Activated T-helper 17 cell treated with anti-CD3 and anti-CD28 coated beads, Interleukin-2, amount 50 U/mL, for 72 hours (primary cell): ENCODE results near the gene TSPAN3. TPM values are rescaled to one million over a fixed set of nuclear protein-coding genes. Genes with fewer than 3 reads are reported as not detected.
A peak's percentile ranks its signal among the peaks of the same experiment; 100 is the strongest.

Experiments
- ATAC-seq: fragments of 150-1000 bp; cut with Tn5 transposase; replicated peaks from 2 replicates; pipeline ENCODE4 v1.10.0; 2021; ENCODE audit warnings: mild to moderate bottlenecking, moderate library complexity
- H3K27ac Mint-ChIP-seq: one replicate; pipeline ENCODE4 v1.8.0; 2022; ENCODE audit warnings: mixed read lengths
- H3K27me3 Mint-ChIP-seq: one replicate; pipeline ENCODE4 v1.8.0; 2022; ENCODE audit warnings: mixed read lengths
- H3K36me3 Mint-ChIP-seq: one replicate; pipeline ENCODE4 v1.8.0; 2022; ENCODE audit warnings: low read depth, mild to moderate bottlenecking, mixed read lengths
- H3K4me1 Mint-ChIP-seq: one replicate; pipeline ENCODE4 v1.8.0; 2022; ENCODE audit warnings: mixed read lengths
- H3K4me3 Mint-ChIP-seq: one replicate; pipeline ENCODE4 v1.8.0; 2022; ENCODE audit warnings: mild to moderate bottlenecking, mixed read lengths
- H3K9me3 Mint-ChIP-seq: one replicate; pipeline ENCODE4 v1.8.0; 2022; ENCODE audit warnings: mixed read lengths
- total RNA-seq, 2 donors: library from RNA; stranded (reverse); gene quantifications; one replicate each; pipeline ENCODE4 v1.2.3, GENCODE V29; 2022

TSPAN3 gene
- total RNA-seq, 2 donors from 2014 or later, result 9.6 to 27.6 TPM

- no peaks in the 10 kb centered on the region for H3K27me3 Mint-ChIP-seq
- H3K36me3 Mint-ChIP-seq, result peaks cover 14% of the 10 kb centered on the region
- H3K9me3 Mint-ChIP-seq, result no peaks in the 10 kb centered on the region
- H3K27ac Mint-ChIP-seq, result no peak overlapping the region
- H3K4me3 Mint-ChIP-seq, result no peak overlapping the region
- ATAC-seq, result no peak
- H3K4me1 Mint-ChIP-seq, result peaks cover 1% of the 10 kb centered on the region
Observed at GRCh38 chr15:77052556-77052955, 18.4 kb downstream of the TSPAN3 start.

- ATAC-seq, result no peak
Observed at GRCh38 chr15:77048135-77048876, 22.6 kb downstream of the TSPAN3 start.

GRCh38 chr15:77046704-77047412, 24.1 kb downstream of the TSPAN3 start:
- Mint-ChIP-seq H3K4me3 (no peak overlapping the region), H3K27ac (no peak overlapping the region), H3K4me1 (peaks cover 13% of the 10 kb centered on the region), H3K9me3 (no peaks in the 10 kb centered on the region), H3K27me3 (no peaks in the 10 kb centered on the region), H3K36me3 (peaks cover 21% of the 10 kb centered on the region)
- no peak for ATAC-seq

More at GRCh38 chr15:77048135-77048876, 22.6 kb downstream of the TSPAN3 start:
- no peaks in the 10 kb centered on the region for H3K9me3 Mint-ChIP-seq
- H3K27ac Mint-ChIP-seq, result no peak overlapping the region
- H3K4me3 Mint-ChIP-seq, result no peak overlapping the region
- H3K4me1 Mint-ChIP-seq, result peaks cover 11% of the 10 kb centered on the region
- no peaks in the 10 kb centered on the region for H3K27me3 Mint-ChIP-seq
- peaks cover 30% of the 10 kb centered on the region for H3K36me3 Mint-ChIP-seq

GRCh38 chr15:77045985-77046384, 24.9 kb downstream of the TSPAN3 start:
- no peaks in the 10 kb centered on the region for H3K27me3 Mint-ChIP-seq
- peaks cover 13% of the 10 kb centered on the region for H3K4me1 Mint-ChIP-seq
- H3K9me3 Mint-ChIP-seq, result no peaks in the 10 kb centered on the region
- no peak for ATAC-seq
- peak overlapping the region; percentile 79 for H3K27ac Mint-ChIP-seq
- no peak overlapping the region for H3K4me3 Mint-ChIP-seq
- peaks cover 16% of the 10 kb centered on the region for H3K36me3 Mint-ChIP-seq

- Mint-ChIP-seq H3K27ac (peak overlapping the region; percentile 79), H3K36me3 (peaks cover 21% of the 10 kb centered on the region), H3K4me3 (no peak overlapping the region), H3K9me3 (peaks cover 4% of the 10 kb centered on the region), H3K27me3 (no peaks in the 10 kb centered on the region), H3K4me1 (peaks cover 17% of the 10 kb centered on the region)
- no peak for ATAC-seq
Observed at GRCh38 chr15:77044228-77045042, 26.5 kb downstream of the TSPAN3 start.

- Mint-ChIP-seq H3K4me3 (no peak overlapping the region), H3K36me3 (peaks cover 21% of the 10 kb centered on the region), H3K9me3 (peaks cover 4% of the 10 kb centered on the region), H3K4me1 (peaks cover 21% of the 10 kb centered on the region), H3K27ac (peak overlapping the region; percentile 2), H3K27me3 (no peaks in the 10 kb centered on the region)
- no peak for ATAC-seq
Observed at GRCh38 chr15:77042955-77043920, 27.7 kb downstream of the TSPAN3 start.

- Mint-ChIP-seq H3K27me3 (no peaks in the 10 kb centered on the region), H3K4me1 (peaks cover 21% of the 10 kb centered on the region), H3K27ac (no peak overlapping the region), H3K9me3 (peaks cover 4% of the 10 kb centered on the region), H3K36me3 (peaks cover 27% of the 10 kb centered on the region), H3K4me3 (no peak overlapping the region)
- no peak for ATAC-seq
Observed at GRCh38 chr15:77042245-77042919, 28.5 kb downstream of the TSPAN3 start.

- peak overlapping the region; percentile 33 for H3K27ac Mint-ChIP-seq
- no peaks in the 10 kb centered on the region for H3K27me3 Mint-ChIP-seq
- H3K9me3 Mint-ChIP-seq, result peaks cover 4% of the 10 kb centered on the region
- peak; percentile 27 for ATAC-seq
- H3K4me3 Mint-ChIP-seq, result no peak overlapping the region
- H3K4me1 Mint-ChIP-seq, result peaks cover 21% of the 10 kb centered on the region
- peaks cover 36% of the 10 kb centered on the region for H3K36me3 Mint-ChIP-seq
Observed at GRCh38 chr15:77040673-77041072, 30.2 kb downstream of the TSPAN3 start.

- Mint-ChIP-seq H3K27ac (no peak overlapping the region), H3K27me3 (no peaks in the 10 kb centered on the region), H3K36me3 (peaks cover 35% of the 10 kb centered on the region), H3K4me1 (peaks cover 14% of the 10 kb centered on the region), H3K9me3 (peaks cover 4% of the 10 kb centered on the region), H3K4me3 (no peak overlapping the region)
- ATAC-seq, result no peak
Observed at GRCh38 chr15:77039848-77040247, 31.1 kb downstream of the TSPAN3 start.

GRCh38 chr15:77039217-77039533, 31.7 kb downstream of the TSPAN3 start:
- ATAC-seq, result peak; percentile 4
- H3K4me1 Mint-ChIP-seq, result peaks cover 14% of the 10 kb centered on the region
- no peaks in the 10 kb centered on the region for H3K27me3 Mint-ChIP-seq
- H3K4me3 Mint-ChIP-seq, result no peak overlapping the region
- peak overlapping the region; percentile 66 for H3K27ac Mint-ChIP-seq
- peaks cover 42% of the 10 kb centered on the region for H3K36me3 Mint-ChIP-seq
- H3K9me3 Mint-ChIP-seq, result peaks cover 4% of the 10 kb centered on the region

GRCh38 chr15:77038312-77039216, 32.3 kb downstream of the TSPAN3 start:
- Mint-ChIP-seq H3K4me1 (peaks cover 13% of the 10 kb centered on the region), H3K27ac (peak overlapping the region; percentile 66), H3K27me3 (no peaks in the 10 kb centered on the region), H3K4me3 (no peak overlapping the region), H3K36me3 (peaks cover 48% of the 10 kb centered on the region), H3K9me3 (peaks cover 4% of the 10 kb centered on the region)
- ATAC-seq, result peak; percentile 82

GRCh38 chr15:77037388-77038209, 33.3 kb downstream of the TSPAN3 start:
- no peak for ATAC-seq
- Mint-ChIP-seq H3K27me3 (no peaks in the 10 kb centered on the region), H3K36me3 (peaks cover 48% of the 10 kb centered on the region), H3K4me3 (no peak overlapping the region), H3K4me1 (peaks cover 9% of the 10 kb centered on the region), H3K27ac (peak overlapping the region; percentile 73), H3K9me3 (peaks cover 4% of the 10 kb centered on the region)
